DND-41 (cell line): ENCODE data around the gene ZHX3.

Experiments
- ATAC-seq: fragments of 200-7000 bp; cut with Tn5 transposase; 3 replicates; pipeline ENCODE4 v1.9.1; 2021; ENCODE audit warnings: low read depth; ENCODE audit not compliant: insufficient read depth
- DNase-seq: peaks from one replicate; pipeline ENCODE4 v3.0.0-alpha.2; 2020
- H2AFZ ChIP-seq: 2 replicates; pipeline ENCODE4 v1.6.0; 2012; ENCODE audit warnings: low read depth, low read length
- H3K27ac ChIP-seq: 2 replicates; pipeline ENCODE4 v1.5.1; 2012; ENCODE audit warnings: low read length, inconsistent platforms
- H3K27me3 ChIP-seq: fragments of 200-600 bp; sonication (generic); 2 replicates; pipeline ENCODE4 v1.6.0; 2012; ENCODE audit warnings: low read length, mild to moderate bottlenecking, inconsistent platforms; ENCODE audit not compliant: insufficient read depth, poor library complexity
- H3K36me3 ChIP-seq: 2 replicates; pipeline ENCODE4 v1.5.1; 2012; ENCODE audit warnings: low read length, inconsistent platforms; ENCODE audit not compliant: insufficient read depth
- H3K4me1 ChIP-seq: 2 replicates; pipeline ENCODE4 v1.5.1; 2012; ENCODE audit warnings: mild to moderate bottlenecking, low read length; ENCODE audit not compliant: insufficient read depth
- H3K4me2 ChIP-seq: 2 replicates; pipeline ENCODE4 v1.6.0; 2012; ENCODE audit warnings: mild to moderate bottlenecking, moderate library complexity, low read length, inconsistent platforms; ENCODE audit not compliant: insufficient read depth
- H3K4me3 ChIP-seq, 2 experiments: fragments of 200-600 bp in 1 of 2; shearing (Covaris generic) in 1 of 2; 2 replicates each; pipeline ENCODE4 v1.5.1; 2012 to 2016; ENCODE audit warnings: inconsistent platforms in 2 of 2, low read length in 2 of 2, mild to moderate bottlenecking in 2 of 2, low read depth in 1 of 2, moderate library complexity in 1 of 2
- H3K79me2 ChIP-seq: 2 replicates; pipeline ENCODE4 v1.6.0; 2012; ENCODE audit warnings: low read length, inconsistent platforms; ENCODE audit not compliant: insufficient read depth
- H3K9ac ChIP-seq: 2 replicates; pipeline ENCODE4 v1.6.0; 2012; ENCODE audit warnings: low read depth, mild to moderate bottlenecking, inconsistent platforms, low read length, moderate library complexity
- H3K9me3 ChIP-seq: 2 replicates; pipeline ENCODE4 v1.5.1; 2012; ENCODE audit warnings: low read length, moderate library complexity, mild to moderate bottlenecking, inconsistent platforms; ENCODE audit not compliant: insufficient read depth, severe bottlenecking
- H4K20me1 ChIP-seq: 2 replicates; pipeline ENCODE4 v1.6.0; 2012; ENCODE audit warnings: low read length; ENCODE audit not compliant: insufficient read depth
- CTCF ChIP-seq: IDR thresholded peaks from 2 replicates; pipeline ENCODE4 v1.5.1; 2012; ENCODE audit warnings: borderline replicate concordance, low read length, moderate library complexity, mild to moderate bottlenecking; ENCODE audit not compliant: poor library complexity, severe bottlenecking; ENCODE audit errors: extremely low read depth
- EZH2 ChIP-seq: IDR thresholded peaks from 3 replicates; pipeline ENCODE4 v1.6.1; 2012; ENCODE audit warnings: borderline replicate concordance, low read depth, mild to moderate bottlenecking, moderate library complexity, low read length, inconsistent platforms; ENCODE audit not compliant: severe bottlenecking

Gene ZHX3

GRCh38 chr20:41300886-41301285 lies 16.6 kb downstream of the ZHX3 start:
- DNase-seq (no peak), ATAC-seq (no peak)
- Histone ChIP-seq H3K79me2 (peaks cover 6% of the 10 kb centered on the region; the same call in 1 of the 2 replicates), H3K27me3 (no peaks in the 10 kb centered on the region), H3K27ac (no peak overlapping the region), H3K9ac (no peak overlapping the region), H3K36me3 (no peaks in the 10 kb centered on the region), H3K9me3 (no peaks in the 10 kb centered on the region), H3K4me1 (no peaks in the 10 kb centered on the region), H3K4me2 (no peak overlapping the region), H3K4me3 (no peak overlapping the region), H2AFZ (no peak overlapping the region), H4K20me1 (peaks cover 8% of the 10 kb centered on the region; the same call in 1 of the 2 replicates)
- no peak for TF ChIP-seq CTCF
- no peak for TF ChIP-seq EZH2

DNA sequence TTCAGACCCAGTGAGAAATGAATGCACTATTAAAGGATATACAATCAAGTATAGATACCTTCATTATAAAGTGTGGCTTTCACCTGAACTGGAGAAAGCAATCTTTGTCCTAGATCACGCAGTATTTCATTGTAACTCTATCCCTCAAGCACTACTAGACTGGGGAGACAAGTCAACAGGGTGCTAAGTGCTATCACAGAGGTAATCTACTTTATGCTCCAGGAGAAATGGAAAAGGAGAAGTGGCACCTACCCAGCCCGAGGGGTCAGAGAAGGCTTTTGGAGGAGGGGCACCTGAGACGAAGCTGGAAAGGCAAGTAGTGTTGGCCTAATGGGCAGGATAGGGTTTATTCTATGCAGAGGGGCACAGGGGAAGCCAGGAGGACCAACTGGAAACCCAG lies 17.1 kb downstream of the ZHX3 start:
- H2AFZ ChIP-seq, result no peak overlapping the region
- no peak for TF ChIP-seq EZH2
- TF ChIP-seq CTCF, result no peak
- no peak for ATAC-seq
- H4K20me1 ChIP-seq, result peaks cover 8% of the 10 kb centered on the region; the same call in 1 of the 2 replicates
- H3K9me3 ChIP-seq, result no peaks in the 10 kb centered on the region
- H3K79me2 ChIP-seq, result peaks cover 6% of the 10 kb centered on the region; the same call in 1 of the 2 replicates
- H3K27ac ChIP-seq, result no peak overlapping the region
- H3K4me2 ChIP-seq, result no peak overlapping the region
- no peaks in the 10 kb centered on the region for H3K36me3 ChIP-seq
- no peaks in the 10 kb centered on the region for H3K27me3 ChIP-seq
- H3K4me3 ChIP-seq, result no peak overlapping the region
- H3K4me1 ChIP-seq, result no peaks in the 10 kb centered on the region
- no peak overlapping the region for H3K9ac ChIP-seq
- DNase-seq, result no peak

DNA sequence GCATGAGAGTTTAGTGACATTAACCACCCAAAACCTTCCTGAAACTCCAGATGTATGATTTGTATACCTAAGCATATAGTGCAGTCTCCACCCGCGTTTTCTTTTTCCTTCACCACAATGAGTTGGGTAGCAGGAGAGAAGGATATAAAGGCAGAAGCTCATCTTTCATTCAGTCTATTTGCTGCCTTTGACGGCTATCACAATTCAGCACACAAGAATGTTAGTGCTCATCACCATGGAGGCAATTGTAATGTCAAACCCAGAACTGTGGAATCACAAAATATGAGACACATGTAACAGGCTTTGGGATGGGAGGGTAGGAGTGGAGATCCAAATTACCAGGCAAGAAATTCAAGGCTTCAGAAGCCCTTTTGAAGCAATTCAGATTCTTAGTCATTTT lies 17.6 kb downstream of the ZHX3 start:
- H3K79me2 ChIP-seq, result peaks cover 6% of the 10 kb centered on the region; the same call in 1 of the 2 replicates
- H3K27me3 ChIP-seq, result no peaks in the 10 kb centered on the region
- no peak overlapping the region for H3K4me2 ChIP-seq
- TF ChIP-seq CTCF (no peak), EZH2 (no peak)
- no peak overlapping the region for H3K4me3 ChIP-seq
- no peaks in the 10 kb centered on the region for H3K36me3 ChIP-seq
- ATAC-seq, result no peak
- no peaks in the 10 kb centered on the region for H3K4me1 ChIP-seq
- no peaks in the 10 kb centered on the region for H3K9me3 ChIP-seq
- DNase-seq, result no peak
- no peak overlapping the region for H2AFZ ChIP-seq
- H3K27ac ChIP-seq, result no peak overlapping the region
- peaks cover 8% of the 10 kb centered on the region; the same call in 1 of the 2 replicates for H4K20me1 ChIP-seq
- no peak overlapping the region for H3K9ac ChIP-seq
